H1 (cell line): ENCODE data around the gene IGFL2. TPM values are rescaled to one million over a fixed set of nuclear protein-coding genes. Genes with fewer than 3 reads are reported as not detected.

Experiments
- CTCF ChIA-PET: fragments of 300-600 bp; sonication (Branson Sonifier 250); formaldehyde crosslinking; loops from one replicate; lab custom pipeline; 2021; ENCODE audit not compliant: partially characterized antibody; lab: Charles Lee
- POLR2A ChIA-PET: fragments of 300-600 bp; sonication (Branson Sonifier 250); formaldehyde crosslinking; loops from one replicate; lab custom pipeline; 2021; ENCODE audit warnings: inconsistent platforms; ENCODE audit not compliant: partially characterized antibody; lab: Charles Lee
- DNase-seq, 2 experiments: peaks; one replicate each; pipeline versions ENCODE4 v3.0.0 to v3.0.0-alpha.2; 2010 to 2022; ENCODE audit warnings: low spot score in 2 of 2, low read depth in 1 of 2, mixed read lengths in 1 of 2
- FAIRE-seq: peaks from 2 replicates; lab custom pipeline; 2011; peaks lifted over from hg19 to GRCh38; lab: Jason Lieb, UNC
- H2AFZ ChIP-seq: 2 replicates; pipeline ENCODE4 v1.8.1; 2012; ENCODE audit warnings: low read length, inconsistent platforms
- H2AK5ac ChIP-seq: 2 replicates; pipeline ENCODE4 v1.6.1; 2013; ENCODE audit warnings: low read depth, low read length
- H2BK120ac ChIP-seq: replicated peaks from 2 replicates; pipeline ENCODE3; 2013; ENCODE audit warnings: low read depth, low read length, inconsistent platforms
- H2BK12ac ChIP-seq: 2 replicates; pipeline ENCODE4 v1.6.1; 2013; ENCODE audit warnings: low read depth, low read length
- H2BK15ac ChIP-seq: 2 replicates; pipeline ENCODE4 v1.6.1; 2013; ENCODE audit warnings: low read length
- H2BK20ac ChIP-seq: 2 replicates; pipeline ENCODE4 v1.6.1; 2013; ENCODE audit warnings: low read length
- H2BK5ac ChIP-seq: 2 replicates; pipeline ENCODE4 v1.6.1; 2013; ENCODE audit warnings: low read depth, low read length
- H3K14ac ChIP-seq: 2 replicates; pipeline ENCODE4 v1.6.1; 2013; ENCODE audit warnings: inconsistent platforms; ENCODE audit not compliant: insufficient read length
- H3K18ac ChIP-seq: 2 replicates; pipeline ENCODE4 v1.6.1; 2013; ENCODE audit warnings: low read length; ENCODE audit errors: extremely low read depth
- H3K23ac ChIP-seq: 2 replicates; pipeline ENCODE4 v1.6.1; 2013; ENCODE audit warnings: inconsistent platforms; ENCODE audit not compliant: insufficient read length
- H3K23me2 ChIP-seq: 2 replicates; pipeline ENCODE4 v1.6.1; 2013; ENCODE audit warnings: low read depth, low read length
- H3K27ac ChIP-seq: 2 replicates; pipeline ENCODE4 v1.6.1; 2011; ENCODE audit warnings: low read depth, low read length, inconsistent platforms
- H3K27me3 ChIP-seq, 4 experiments: replicated peaks in 1 of 4; 1 replicate in 1 of 4; 2 replicates in 3 of 4; pipeline versions ENCODE4 v1.6.1 to v1.8.1; 2011 to 2013; ENCODE audit warnings: low read length in 3 of 4, mild to moderate bottlenecking in 3 of 4, inconsistent platforms in 2 of 4, mixed read lengths in 2 of 4, moderate library complexity in 1 of 4; ENCODE audit not compliant: control insufficient read depth in 3 of 4, insufficient read depth in 3 of 4; ENCODE audit errors: extremely low read depth in 1 of 4
- H3K36me3 ChIP-seq, 4 experiments: 2 replicates each; pipeline versions ENCODE4 v1.6.1 to v1.8.1; 2011 to 2013; ENCODE audit warnings: mild to moderate bottlenecking in 4 of 4, low read length in 3 of 4, moderate library complexity in 2 of 4, control low read depth in 1 of 4, inconsistent platforms in 1 of 4; ENCODE audit not compliant: insufficient read depth in 4 of 4, control insufficient read depth in 2 of 4
- H3K4ac ChIP-seq: replicated peaks from 2 replicates; pipeline ENCODE3; 2013; ENCODE audit warnings: low read length, low read depth, mixed read lengths, inconsistent platforms; ENCODE audit not compliant: insufficient read length
- H3K4me1 ChIP-seq, 4 experiments: replicated peaks in 1 of 4; 1 replicate in 1 of 4; 2 replicates in 3 of 4; pipeline versions ENCODE4 v1.6.1 to v1.8.1; 2011 to 2013; ENCODE audit warnings: low read length in 3 of 4, inconsistent platforms in 2 of 4, mixed read lengths in 1 of 4; ENCODE audit not compliant: insufficient read depth in 4 of 4, control insufficient read depth in 3 of 4
- H3K4me2 ChIP-seq, 2 experiments: 2 replicates each; pipeline versions ENCODE4 v1.6.1 to v1.8.1; 2011 to 2013; ENCODE audit warnings: low read depth in 2 of 2, low read length in 2 of 2, control low read depth in 1 of 2, inconsistent platforms in 1 of 2, mild to moderate bottlenecking in 1 of 2; ENCODE audit not compliant: insufficient read depth in 1 of 2
- H3K4me3 ChIP-seq, 4 experiments: fragments of 200-600, 300-600 bp in 1 of 4; sonication (generic), shearing (Covaris generic), sonication (Bioruptor Twin) in 1 of 4; 2 replicates each; pipeline versions ENCODE4 v1.5.1 to v1.8.1; 2011 to 2016; ENCODE audit warnings: low read length in 4 of 4, low read depth in 3 of 4, control low read depth in 2 of 4, inconsistent platforms in 2 of 4, mild to moderate bottlenecking in 2 of 4, mixed read lengths in 1 of 4, moderate library complexity in 1 of 4; ENCODE audit not compliant: insufficient read depth in 2 of 4; ENCODE audit errors: extremely low read depth in 1 of 4
- H3K56ac ChIP-seq: replicated peaks from 2 replicates; pipeline ENCODE3; 2013; ENCODE audit warnings: low read depth, mild to moderate bottlenecking, mixed read lengths, low read length, inconsistent platforms; ENCODE audit not compliant: insufficient read length
- H3K79me1 ChIP-seq: 2 replicates; pipeline ENCODE4 v1.6.1; 2013; ENCODE audit warnings: low read depth, low read length, control low read depth
- H3K79me2 ChIP-seq, 2 experiments: 2 replicates each; pipeline versions ENCODE4 v1.6.1 to v1.8.1; 2012 to 2013; ENCODE audit warnings: low read length in 2 of 2, mild to moderate bottlenecking in 2 of 2, inconsistent platforms in 1 of 2; ENCODE audit not compliant: insufficient read depth in 2 of 2, control insufficient read depth in 1 of 2
- H3K9ac ChIP-seq, 4 experiments: replicated peaks in 1 of 4; 1 replicate in 1 of 4; 2 replicates in 3 of 4; pipeline versions ENCODE4 v1.6.1 to v1.8.1; 2011 to 2013; ENCODE audit warnings: low read depth in 3 of 4, low read length in 3 of 4, control low read depth in 2 of 4, mild to moderate bottlenecking in 2 of 4, moderate library complexity in 2 of 4, inconsistent platforms in 1 of 4; ENCODE audit errors: extremely low read depth in 1 of 4
- H3K9me3 ChIP-seq, 2 experiments: 2 replicates each; pipeline versions ENCODE4 v1.6.1 to v1.8.1; 2012 to 2013; ENCODE audit warnings: mild to moderate bottlenecking in 2 of 2, moderate library complexity in 2 of 2, control low read depth in 1 of 2, inconsistent platforms in 1 of 2, low read depth in 1 of 2, low read length in 1 of 2, mixed read lengths in 1 of 2; ENCODE audit not compliant: insufficient read depth in 2 of 2
- H4K20me1 ChIP-seq, 2 experiments: replicated peaks in 1 of 2; 2 replicates each; pipeline versions ENCODE3 to v1.8.1; 2011 to 2013; ENCODE audit warnings: inconsistent platforms in 2 of 2, low read length in 2 of 2, mild to moderate bottlenecking in 1 of 2; ENCODE audit not compliant: insufficient read depth in 2 of 2, control insufficient read depth in 1 of 2
- H4K5ac ChIP-seq: 2 replicates; pipeline ENCODE4 v1.6.1; 2013; ENCODE audit warnings: low read length, low read depth, mixed read lengths, inconsistent platforms; ENCODE audit not compliant: insufficient read length
- H4K8ac ChIP-seq: 2 replicates; pipeline ENCODE4 v1.8.0; 2013; ENCODE audit warnings: mild to moderate bottlenecking, moderate library complexity, low read length, inconsistent platforms; ENCODE audit not compliant: insufficient read depth; ENCODE audit errors: extremely low read depth
- H4K91ac ChIP-seq: replicated peaks from 2 replicates; pipeline ENCODE3; 2013; ENCODE audit warnings: low read length, mixed read lengths, inconsistent platforms; ENCODE audit not compliant: insufficient read length
- ATF2 ChIP-seq: IDR thresholded peaks from 2 replicates; pipeline ENCODE4 v1.6.1; 2012; ENCODE audit warnings: low read length, inconsistent platforms
- CBX8 ChIP-seq: fragments of 300-800, 300-1000 bp; sonication (generic); IDR thresholded peaks from 2 replicates; pipeline ENCODE4 v1.7.1; 2016; ENCODE audit warnings: low read depth, low read length, borderline replicate concordance
- CHD1 ChIP-seq: IDR thresholded peaks from 2 replicates; pipeline ENCODE4 v1.6.1; 2012; ENCODE audit warnings: low read depth, low read length, improper control_type of control experiment
- CTBP2 ChIP-seq: IDR thresholded peaks from 2 replicates; pipeline ENCODE4 v1.7.0; 2011; ENCODE audit warnings: borderline replicate concordance, mild to moderate bottlenecking, moderate library complexity, mixed read lengths, low read length; ENCODE audit not compliant: insufficient read depth, insufficient read length
- JUN ChIP-seq: IDR thresholded peaks from 2 replicates; pipeline ENCODE4 v1.6.1; 2011; ENCODE audit warnings: low read depth, mild to moderate bottlenecking, improper control_type of control experiment, low read length
- JUND ChIP-seq: IDR thresholded peaks from 2 replicates; pipeline ENCODE4 v1.6.1; 2011; ENCODE audit warnings: mild to moderate bottlenecking, improper control_type of control experiment, low read length
- POLR2AphosphoS5 ChIP-seq: IDR thresholded peaks from 2 replicates; pipeline ENCODE4 v1.6.1; 2011; ENCODE audit warnings: low read depth, low read length
- RBBP5 ChIP-seq: IDR thresholded peaks from 2 replicates; pipeline ENCODE4 v1.7.1; 2012; ENCODE audit warnings: low read depth, mild to moderate bottlenecking, inconsistent platforms, low read length, moderate library complexity, borderline replicate concordance
- RFX5 ChIP-seq: IDR thresholded peaks from 2 replicates; pipeline ENCODE4 v1.6.1; 2011; ENCODE audit warnings: low read depth, low read length, improper control_type of control experiment, borderline replicate concordance
- SRF ChIP-seq: IDR thresholded peaks from 2 replicates; pipeline ENCODE4 v1.6.1; 2011; ENCODE audit warnings: mild to moderate bottlenecking, low read depth, low read length, moderate library complexity
- YY1 ChIP-seq: IDR thresholded peaks from 2 replicates; pipeline ENCODE4 v1.6.1; 2011; ENCODE audit warnings: low read depth, mild to moderate bottlenecking, low read length
- WGBS, 2 experiments: shearing (Covaris generic) in 1 of 2; methylation state at CpG; one replicate each; pipeline versions ENCODE4 v1.1.6 to v1.1.7; 2013 to 2015; ENCODE audit warnings: low lambda C conversion rate in 2 of 2, mixed read lengths in 2 of 2, inconsistent platforms in 1 of 2, low coverage in 1 of 2, missing lambda C conversion rate in 1 of 2; ENCODE audit not compliant: insufficient replicate concordance in 2 of 2, insufficient coverage in 1 of 2, insufficient read length in 1 of 2; ENCODE audit errors: extremely low coverage in 1 of 2, missing lambda C conversion rate in 1 of 2; 5-methylcytosine and 5-hydroxymethylcytosine counted together
- polyA plus RNA-seq, 7 experiments: library from polyadenylated mRNA; depleted of rRNA in 3 of 7; stranded (reverse) in 5 of 7; unstranded in 2 of 7; fragments of >200 nt in 5 of 7; fragments of 200-250 nt in 2 of 7; gene quantifications; 1 replicate in 5 of 7; 2 replicates in 1 of 7; 4 replicates in 1 of 7; pipeline versions ENCODE4 v1.2.1 to v1.2.3, GENCODE V29; 2011 to 2013; ENCODE audit warnings: missing spikeins in 2 of 7, mixed read lengths in 2 of 7
- total RNA-seq: library from RNA; stranded (reverse); fragmentation: NEBNext Ultra II Directional; extraction: Animal tissue kit (Norgen Biotek cat#: 25700); gene quantifications from 2 replicates; pipeline ENCODE4 v1.2.1, GENCODE V29; 2021

The IGFL2 gene
- total and polyA plus RNA-seq, 2 of the 8 experiments (the other 6 are each of a cell fraction or from before 2014, with no cell fraction given), result not detected

GRCh38 chr19:46109876-46110275 is 38.2 kb upstream of the IGFL2 start:
- Histone ChIP-seq H3K4me3 (no peak overlapping the region), H2AFZ (no peak overlapping the region), H3K4ac (no peak overlapping the region), H3K27me3 (no peaks in the 10 kb centered on the region), H3K4me1 (peaks cover 0 to 3% (median 0%) of the 10 kb centered on the region in 4 experiments; a peak in 2 of 7 replicates), H2BK5ac (no peak overlapping the region), H2BK20ac (no peak overlapping the region), H3K9me3 (no peaks in the 10 kb centered on the region), H3K27ac (no peak overlapping the region), H4K91ac (no peak overlapping the region), H2BK12ac (no peak overlapping the region), H2AK5ac (no peak overlapping the region), H2BK15ac (no peak overlapping the region), H3K79me2 (no peaks in the 10 kb centered on the region), H3K18ac (no peak overlapping the region), H4K5ac (no peak overlapping the region), H3K23ac (no peak overlapping the region), H3K9ac (no peak overlapping the region), H3K23me2 (no peaks in the 10 kb centered on the region), H2BK120ac (no peak overlapping the region), H3K56ac (no peak overlapping the region), H3K14ac (no peak overlapping the region), H4K20me1 (no peaks in the 10 kb centered on the region), H3K4me2 (no peak overlapping the region), H3K79me1 (no peaks in the 10 kb centered on the region), H3K36me3 (no peaks in the 10 kb centered on the region), H4K8ac (no peak overlapping the region)
- CTCF ChIA-PET, result interaction anchor here (1.0 to 1.2 kb wide), 2 partner anchors 32 to 155 kb away, joined by 3 to 4 read pairs; no protein-coding TSS in a partner anchor
- FAIRE-seq (no peak), DNase-seq (no peak)
- POLR2A ChIA-PET, result no interaction called here
- 82% methylated on average over 6 of the region's 6 CpGs; no CpG with 5 or more reads in 1 of the 2 experiments for WGBS, 2 experiments
- TF ChIP-seq RFX5 (no peak), RBBP5 (no peak), SRF (no peak), CTBP2 (no peak), POLR2AphosphoS5 (no peak), CBX8 (no peak), CHD1 (no peak), ATF2 (no peak), JUND (no peak), YY1 (no peak), JUN (no peak)
